Stomach (tissue), 4 donors: ENCODE measurements around the gene TRDN.

Source experiments
- CTCF ChIP-seq, 7 experiments: fragments of 450-650 bp in 4 of 7; fragments of 200-600 bp in 3 of 7; sonication (generic) in 3 of 7; IDR thresholded peaks; one replicate each; pipeline ENCODE4 v1.5.1; 2016 to 2019; ENCODE audit warnings: antibody characterized with exemption in 7 of 7, control low read depth in 2 of 7, mild to moderate bottlenecking in 1 of 7
- EP300 ChIP-seq: sonication (generic); formaldehyde crosslinking; IDR thresholded peaks from one replicate; pipeline ENCODE4 v1.6.1; 2017; ENCODE audit warnings: antibody characterized with exemption
- POLR2A ChIP-seq, 4 donors: fragments of 450-650 bp; IDR thresholded peaks; one replicate each; pipeline ENCODE4 v1.6.1; 2016; ENCODE audit warnings: antibody characterized with exemption in 4 of 4, control low read depth in 2 of 4, mild to moderate bottlenecking in 1 of 4, moderate library complexity in 1 of 4

GRCh38 chr6:123598011-123598410 is 38.7 kb downstream of the TRDN start:
- TF ChIP-seq CTCF (IDR thresholded peaks at IDR 0.05), result no peak
- no peak for TF ChIP-seq POLR2A (IDR thresholded peaks at IDR 0.05)
- no peak for TF ChIP-seq EP300
